ENCODE measurements around the gene E2F1.
"Not testable (repeated sequence)": the region's sequence is repeated elsewhere in the genome, so short reads cannot be mapped to it uniquely, and the experiment has no call there.

E2F1 gene

GRCh38 chr20:33635341-33635740, 50.8 kb downstream of the E2F1 start:
- DNase-seq (ENCODE audit: low read depth), result no peak
- no peak for TF ChIP-seq CTCF (IDR thresholded peaks at IDR 0.05; ENCODE audit: insufficient read depth, low read depth, low read length, missing control alignments)
- H3K4me3 ChIP-seq (ENCODE audit: low read length), result no peak overlapping the region

- H3K4me3 ChIP-seq (ENCODE audit: low read length), result not testable (repeated sequence)
Measured at GRCh38 chr20:33631910-33632309, 54.3 kb downstream of the E2F1 start.

GRCh38 chr20:33630507-33630906, 55.7 kb downstream of the E2F1 start:
- no peak overlapping the region for H3K4me3 ChIP-seq (ENCODE audit: low read length)
- DNase-seq (ENCODE audit: low read depth), result no peak

More at GRCh38 chr20:33631910-33632309, 54.3 kb downstream of the E2F1 start:
- DNase-seq (ENCODE audit: low read depth), result not testable (repeated sequence)

GRCh38 chr20:33629979-33630378, 56.2 kb downstream of the E2F1 start:
- H3K4me3 ChIP-seq (ENCODE audit: low read length), result no peak overlapping the region
- DNase-seq (ENCODE audit: low read depth), result no peak
- TF ChIP-seq CTCF (IDR thresholded peaks at IDR 0.05; ENCODE audit: insufficient read depth, low read depth, low read length, missing control alignments), result no peak

More at GRCh38 chr20:33630507-33630906, 55.7 kb downstream of the E2F1 start:
- TF ChIP-seq CTCF (IDR thresholded peaks at IDR 0.05; ENCODE audit: insufficient read depth, low read depth, low read length, missing control alignments), result no peak

GRCh38 chr20:33629533-33629932, 56.7 kb downstream of the E2F1 start:
- DNase-seq (ENCODE audit: low read depth), result no peak
- no peak for TF ChIP-seq CTCF (IDR thresholded peaks at IDR 0.05; ENCODE audit: insufficient read depth, low read depth, low read length, missing control alignments)

GRCh38 chr20:33627577-33628216, 58.5 kb downstream of the E2F1 start:
- DNase-seq (ENCODE audit: low read depth), result no peak
- TF ChIP-seq CTCF (IDR thresholded peaks at IDR 0.05; ENCODE audit: insufficient read depth, low read depth, low read length, missing control alignments), result no peak
- no peak overlapping the region for H3K4me3 ChIP-seq (ENCODE audit: low read length)

More at GRCh38 chr20:33629533-33629932, 56.7 kb downstream of the E2F1 start:
- H3K4me3 ChIP-seq (ENCODE audit: low read length), result no peak overlapping the region

- H3K4me3 ChIP-seq (ENCODE audit: low read length), result no peak overlapping the region
- TF ChIP-seq CTCF (IDR thresholded peaks at IDR 0.05; ENCODE audit: insufficient read depth, low read depth, low read length, missing control alignments), result no peak
- no peak for DNase-seq (ENCODE audit: low read depth)
Measured at GRCh38 chr20:33626190-33626589, 60.0 kb downstream of the E2F1 start.
